Esophagus (tissue), 2 donors: Measurements from ENCODE around the gene DNER. TPM values are rescaled to one million over a fixed set of nuclear protein-coding genes. Genes with fewer than 3 reads are reported as not detected.
"Not testable (repeated sequence)": the region's sequence is repeated elsewhere in the genome, so short reads cannot be mapped to it uniquely, and the experiment has no call there.

ENCODE experiments used
- H3K27ac ChIP-seq, 2 donors: one replicate each; pipeline ENCODE4 v1.5.1; 2013; ENCODE audit warnings: low read depth in 2 of 2, mild to moderate bottlenecking in 2 of 2, inconsistent platforms in 1 of 2, low read length in 1 of 2, moderate library complexity in 1 of 2
- H3K27me3 ChIP-seq, 2 donors: one replicate each; pipeline ENCODE4 v1.6.1; 2013; ENCODE audit warnings: low read length in 2 of 2, control low read depth in 1 of 2, mild to moderate bottlenecking in 1 of 2; ENCODE audit not compliant: insufficient read depth in 2 of 2, control insufficient read depth in 1 of 2
- H3K36me3 ChIP-seq, 2 donors: one replicate each; pipeline ENCODE4 v1.6.1; 2013; ENCODE audit warnings: low read length in 1 of 2; ENCODE audit not compliant: control insufficient read depth in 2 of 2, insufficient read depth in 2 of 2
- H3K4me1 ChIP-seq, 2 donors: one replicate each; pipeline ENCODE4 v1.6.1; 2013; ENCODE audit warnings: low read length in 1 of 2; ENCODE audit not compliant: control insufficient read depth in 2 of 2, insufficient read depth in 2 of 2
- H3K4me3 ChIP-seq, 2 donors: one replicate each; pipeline ENCODE4 v1.5.1; 2013; ENCODE audit warnings: low read length in 2 of 2, mild to moderate bottlenecking in 2 of 2, low read depth in 1 of 2, moderate library complexity in 1 of 2
- H3K9me3 ChIP-seq, 2 donors: one replicate each; pipeline ENCODE4 v1.6.1; 2013; ENCODE audit warnings: mild to moderate bottlenecking in 2 of 2, low read depth in 1 of 2, low read length in 1 of 2, moderate library complexity in 1 of 2; ENCODE audit not compliant: control insufficient read depth in 2 of 2, insufficient read depth in 1 of 2
- WGBS, 2 donors: extraction: QIAGEN DNeasy Blood & Tissue Kit; methylation state at CpG; one replicate each; pipeline ENCODE4 v1.1.7; 2013; 5-methylcytosine and 5-hydroxymethylcytosine counted together
- polyA plus RNA-seq, 2 donors: library from polyadenylated mRNA; stranded (reverse); fragments of 200-250 nt; gene quantifications; one replicate each; pipeline ENCODE4 v1.2.3, GENCODE V29; 2013
- donor health status: healthy with polysubstance abuse.
- donor health status: Bipolar disorder and iron deficiency.

Gene DNER
- polyA plus RNA-seq, 2 donors, result 0.24 to 0.29 TPM

GRCh38 chr2:229614021-229614420 is 100.3 kb downstream of the DNER start:
- not testable (repeated sequence) for H3K27me3 ChIP-seq, H3K36me3 ChIP-seq, H3K27ac ChIP-seq, H3K4me3 ChIP-seq, H3K9me3 ChIP-seq, H3K4me1 ChIP-seq
- 82 to 87% methylated on average over 4 of the region's 4 CpGs for WGBS, 2 donors

- no peak overlapping the region for H3K27ac ChIP-seq
- no peaks in the 10 kb centered on the region for H3K27me3 ChIP-seq
- 83% methylated on average over 7 of the region's 7 CpGs for WGBS, 2 donors
- no peaks in the 10 kb centered on the region for H3K36me3 ChIP-seq
- H3K9me3 ChIP-seq, result no peaks in the 10 kb centered on the region
- H3K4me3 ChIP-seq, result no peak overlapping the region
- H3K4me1 ChIP-seq, result no peaks in the 10 kb centered on the region
Measured at GRCh38 chr2:229612384-229612971, 101.9 kb downstream of the DNER start.

DNA sequence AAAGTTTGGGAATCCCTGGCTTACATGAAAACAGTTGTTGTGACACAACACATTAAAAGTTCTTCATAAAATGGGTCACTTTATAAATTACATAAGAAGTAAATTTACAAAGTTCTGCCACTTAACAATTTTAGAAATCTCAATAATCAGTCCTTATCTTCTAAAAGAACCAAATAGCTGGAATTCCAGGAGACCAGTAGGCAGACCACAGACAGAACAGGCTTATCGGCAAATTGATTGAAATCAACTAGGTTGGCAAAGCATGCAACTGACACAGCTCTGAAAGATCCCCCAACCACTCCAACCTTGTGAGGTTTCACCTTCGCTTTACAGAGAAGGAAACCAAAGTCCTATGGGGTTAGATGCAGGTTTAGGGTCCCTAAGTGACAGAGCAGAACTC is 103.0 kb downstream of the DNER start:
- Histone ChIP-seq H3K27me3 (no peaks in the 10 kb centered on the region), H3K27ac (no peak overlapping the region), H3K4me1 (no peaks in the 10 kb centered on the region), H3K9me3 (no peaks in the 10 kb centered on the region), H3K4me3 (no peak overlapping the region), H3K36me3 (no peaks in the 10 kb centered on the region)
- 84 to 86% methylated on average over 2 of the region's 2 CpGs for WGBS, 2 donors

- Histone ChIP-seq H3K36me3 (no peaks in the 10 kb centered on the region), H3K27me3 (no peaks in the 10 kb centered on the region), H3K27ac (no peak overlapping the region), H3K4me1 (no peaks in the 10 kb centered on the region), H3K9me3 (no peaks in the 10 kb centered on the region), H3K4me3 (no peak overlapping the region)
- 35 to 43% methylated on average over 2 of the region's 2 CpGs for WGBS, 2 donors
Measured at GRCh38 chr2:229610872-229611271, 103.5 kb downstream of the DNER start.

- Histone ChIP-seq H3K4me3 (no peak overlapping the region), H3K36me3 (no peaks in the 10 kb centered on the region), H3K27ac (no peak overlapping the region), H3K4me1 (no peaks in the 10 kb centered on the region), H3K9me3 (no peaks in the 10 kb centered on the region), H3K27me3 (no peaks in the 10 kb centered on the region)
- WGBS, 2 donors, result 94% methylated on average over 12 of the region's 12 CpGs
Measured at GRCh38 chr2:229610333-229610732, 104.0 kb downstream of the DNER start.

GRCh38 chr2:229601936-229602335 is 112.4 kb downstream of the DNER start:
- H3K27me3 ChIP-seq, result no peaks in the 10 kb centered on the region
- no peaks in the 10 kb centered on the region for H3K9me3 ChIP-seq
- no peaks in the 10 kb centered on the region for H3K4me1 ChIP-seq
- no peaks in the 10 kb centered on the region for H3K36me3 ChIP-seq
- no peak overlapping the region for H3K4me3 ChIP-seq
- H3K27ac ChIP-seq, result no peak overlapping the region
- WGBS, 2 donors, result 65 to 68% methylated on average over 3 of the region's 3 CpGs

DNA sequence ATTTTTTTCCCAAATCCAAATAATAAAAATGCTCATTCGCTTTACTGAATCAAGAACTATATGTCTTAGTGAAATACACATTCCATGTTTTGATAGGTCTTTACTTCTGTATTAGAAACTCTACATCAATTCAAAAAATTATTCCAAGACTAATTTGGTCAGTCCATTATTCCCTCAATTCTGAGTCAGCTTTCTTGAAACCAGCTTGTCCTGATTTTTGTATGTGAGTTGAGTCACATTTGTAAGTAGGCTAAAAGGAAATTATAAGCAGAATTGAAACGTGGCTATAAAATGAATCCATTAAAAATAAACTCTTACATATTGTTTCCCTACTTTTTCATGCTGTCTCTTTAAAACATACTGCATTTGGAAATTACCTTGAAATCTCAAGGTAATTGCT is 113.0 kb downstream of the DNER start:
- H3K9me3 ChIP-seq, result peaks cover 0 to 2% of the 10 kb centered on the region in 2 donors
- H3K4me3 ChIP-seq, result no peak overlapping the region
- H3K27me3 ChIP-seq, result no peaks in the 10 kb centered on the region
- no peak overlapping the region for H3K27ac ChIP-seq
- WGBS, 2 donors, result 58 to 64% methylated on average over 2 of the region's 2 CpGs
- H3K36me3 ChIP-seq, result no peaks in the 10 kb centered on the region
- H3K4me1 ChIP-seq, result no peaks in the 10 kb centered on the region

GRCh38 chr2:229598227-229598626 is 116.1 kb downstream of the DNER start:
- WGBS, 2 donors, result 49 to 61% methylated on average over 3 of the region's 3 CpGs
- Histone ChIP-seq H3K4me3 (no peak overlapping the region), H3K9me3 (peaks cover 0 to 2% of the 10 kb centered on the region in 2 donors), H3K27ac (no peak overlapping the region), H3K27me3 (no peaks in the 10 kb centered on the region), H3K36me3 (no peaks in the 10 kb centered on the region), H3K4me1 (no peaks in the 10 kb centered on the region)

DNA sequence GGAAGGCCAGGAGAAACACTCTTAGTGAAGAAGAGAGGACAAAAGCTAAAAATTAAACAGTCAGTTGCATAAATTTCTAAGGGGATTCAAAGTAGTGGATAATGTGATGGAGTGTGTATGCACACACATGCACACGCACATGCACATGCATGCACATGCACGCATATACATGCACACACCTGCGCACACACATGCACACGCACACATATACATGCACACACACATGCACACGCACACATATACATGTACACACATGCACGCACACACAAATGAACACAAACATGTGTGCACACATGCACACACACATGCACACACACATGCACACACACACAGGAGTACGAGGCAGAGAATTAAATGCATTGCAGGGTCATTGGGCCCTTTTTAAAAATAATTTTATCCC is 117.6 kb downstream of the DNER start:
- WGBS, 2 donors, result 66 to 68% methylated on average over 7 of the region's 7 CpGs

GRCh38 chr2:229591611-229592010 is 122.7 kb downstream of the DNER start:
- H3K27ac ChIP-seq, result no peak overlapping the region
- H3K9me3 ChIP-seq, result no peaks in the 10 kb centered on the region
- H3K4me1 ChIP-seq, result no peaks in the 10 kb centered on the region
- H3K36me3 ChIP-seq, result no peaks in the 10 kb centered on the region
- no peak overlapping the region for H3K4me3 ChIP-seq
- no peaks in the 10 kb centered on the region for H3K27me3 ChIP-seq
- 73% methylated on average over 9 of the region's 9 CpGs for WGBS, 2 donors

More for the DNA sequence above, 117.6 kb downstream of the DNER start:
- Histone ChIP-seq H3K36me3 (no peaks in the 10 kb centered on the region), H3K27me3 (no peaks in the 10 kb centered on the region), H3K4me1 (no peaks in the 10 kb centered on the region), H3K4me3 (no peak overlapping the region), H3K27ac (no peak overlapping the region), H3K9me3 (peaks cover 0 to 2% of the 10 kb centered on the region in 2 donors)
